Transverse colon (tissue), 4 donors: ENCODE results near the gene C19orf25. TPM values are rescaled to one million over a fixed set of nuclear protein-coding genes. Genes with fewer than 3 reads are reported as not detected.

Experiments used
- DNase-seq: peaks from one replicate; pipeline ENCODE4 v3.0.0-alpha.2; 2019
- H3K27ac ChIP-seq, 4 donors: fragments of 200-600 bp; sonication (generic); 2 replicates each; pipeline ENCODE4 v1.5.1; 2016 to 2018; ENCODE audit warnings: inconsistent platforms in 4 of 4
- H3K27me3 ChIP-seq: fragments of 200-600 bp; sonication (generic); 2 replicates; pipeline ENCODE4 v1.5.1; 2017; ENCODE audit warnings: inconsistent platforms
- H3K36me3 ChIP-seq, 4 donors: fragments of 200-600 bp; sonication (generic); 2 replicates each; pipeline ENCODE4 v1.5.1; 2017 to 2019; ENCODE audit warnings: inconsistent platforms in 4 of 4
- H3K4me1 ChIP-seq, 4 donors: fragments of 200-600 bp; sonication (generic); 2 replicates each; pipeline ENCODE4 v1.5.1; 2017 to 2020; ENCODE audit warnings: inconsistent platforms in 4 of 4
- H3K4me3 ChIP-seq, 4 donors: fragments of 200-600 bp; sonication (generic); 1 replicate in 1 of 4; 2 replicates in 3 of 4; pipeline versions ENCODE4 v1.5.1 to v1.6.1; 2017 to 2019; ENCODE audit warnings: inconsistent platforms in 4 of 4
- H3K9me3 ChIP-seq, 2 donors: fragments of 200-600 bp; sonication (generic); 2 replicates each; pipeline ENCODE4 v1.5.1; 2017 to 2019; ENCODE audit warnings: inconsistent platforms in 2 of 2
- CTCF ChIP-seq, 5 experiments: fragments of 200-600 bp in 3 of 5; fragments of 450-650 bp in 2 of 5; sonication (generic) in 3 of 5; IDR thresholded peaks; 1 replicate in 2 of 5; 2 replicates in 3 of 5; pipeline ENCODE4 v1.5.1; 2016 to 2017; ENCODE audit warnings: antibody characterized with exemption in 5 of 5, inconsistent platforms in 3 of 5, mild to moderate bottlenecking in 2 of 5, moderate library complexity in 1 of 5
- EP300 ChIP-seq: sonication (generic); formaldehyde crosslinking; IDR thresholded peaks from one replicate; pipeline ENCODE4 v1.6.1; 2017; ENCODE audit warnings: antibody characterized with exemption, low read depth
- POLR2A ChIP-seq: fragments of 450-650 bp; IDR thresholded peaks from one replicate; pipeline ENCODE4 v1.6.1; 2016; ENCODE audit warnings: antibody characterized with exemption, mild to moderate bottlenecking, moderate library complexity
- POLR2AphosphoS5 ChIP-seq, 3 donors: sonication (generic); formaldehyde crosslinking; IDR thresholded peaks; one replicate each; pipeline ENCODE4 v1.6.1; 2016; ENCODE audit warnings: antibody characterized with exemption in 3 of 3
- WGBS, 2 donors: methylation state at CpG; one replicate each; pipeline ENCODE4 v1.1.5; 2018; ENCODE audit warnings: low coverage in 1 of 2; 5-methylcytosine and 5-hydroxymethylcytosine counted together
- in situ Hi-C, 4 donors: fragments of 200-750 bp; cut with MboI; loops; one replicate each; pipeline versions ENCODE4 v1.15.0 to v1.15.1; 2017; ENCODE audit warnings: low sequenced_read_pairs in 3 of 4, low pct_ligation_motif_present in 1 of 4, low pct_unique_long_range_greater_than_20kb in 1 of 4
- intact Hi-C: fragments of 100-400 bp; cut with DNase I; formaldehyde crosslinking; loops from one replicate; pipeline ENCODE4 v1.15.1; 2023; ENCODE audit warnings: low total_unique reads
- total RNA-seq, 4 donors: library from RNA; depleted of rRNA; stranded (reverse); fragments of >200 nt; gene quantifications; one replicate each; pipeline ENCODE4 v1.1.0, GENCODE V29; 2016

C19orf25 gene
- total RNA-seq, 4 donors from 2014 or later: 36.2 to 89.2 (median 46.0) TPM

GRCh38 chr19:1508507-1508856 lies 29.5 kb upstream of the C19orf25 start:
- Histone ChIP-seq H3K36me3 (no peaks in the 10 kb centered on the region), H3K4me1 (peaks cover 4 to 23% (median 13%) of the 10 kb centered on the region in 4 donors), H3K27me3 (peaks cover 51% of the 10 kb centered on the region), H3K9me3 (no peaks in the 10 kb centered on the region), H3K27ac (peak overlapping the region; percentile 63 to 87 (median 80)), H3K4me3 (peak overlapping the region in 2 of 4 donors; percentile 23 to 38)
- in situ Hi-C loops (no loop called here), intact Hi-C loops (no loop called here)
- DNase-seq: no peak
- WGBS, 2 donors: 43 to 100% methylated on average over 1 to 12 of the region's 12 CpGs
- TF ChIP-seq POLR2AphosphoS5 (IDR thresholded peaks at IDR 0.05): no peak
- TF ChIP-seq CTCF (IDR thresholded peaks at IDR 0.05): no peak
- no peak for TF ChIP-seq EP300
- TF ChIP-seq POLR2A: no peak

GRCh38 chr19:1507763-1508506 lies 28.9 kb upstream of the C19orf25 start:
- intact Hi-C loops (no loop called here), in situ Hi-C loops (no loop called here)
- Histone ChIP-seq H3K36me3 (no peaks in the 10 kb centered on the region), H3K27me3 (peaks cover 54% of the 10 kb centered on the region), H3K9me3 (no peaks in the 10 kb centered on the region), H3K27ac (peak overlapping the region; percentile 63 to 87 (median 80)), H3K4me3 (peak overlapping the region in 3 of 4 donors; percentile 23 to 39 (median 38)), H3K4me1 (peaks cover 0 to 25% (median 14%) of the 10 kb centered on the region in 4 donors)
- DNase-seq: peak; percentile 93
- 0 to 9% methylated on average over 2 to 40 of the region's 46 CpGs for WGBS, 2 donors
- peak in 1 of 3 donors; percentile 16 for TF ChIP-seq POLR2AphosphoS5 (IDR thresholded peaks at IDR 0.05)
- no peak for TF ChIP-seq POLR2A
- TF ChIP-seq CTCF (IDR thresholded peaks at IDR 0.05): no peak

- no peak for TF ChIP-seq POLR2AphosphoS5 (IDR thresholded peaks at IDR 0.05)
- TF ChIP-seq POLR2A: no peak
- no peak for TF ChIP-seq EP300
- 68% methylated on average over 19 of the region's 23 CpGs; no CpG with 5 or more reads in 1 of the 2 donors for WGBS, 2 donors
- Histone ChIP-seq H3K27me3 (peaks cover 55% of the 10 kb centered on the region), H3K27ac (peak overlapping the region; percentile 63 to 87 (median 80)), H3K4me3 (no peak overlapping the region), H3K9me3 (no peaks in the 10 kb centered on the region), H3K4me1 (peaks cover 0 to 20% (median 11%) of the 10 kb centered on the region in 4 donors), H3K36me3 (no peaks in the 10 kb centered on the region)
- no peak for DNase-seq
- in situ Hi-C loops: no loop called here
- intact Hi-C loops: no loop called here
Measured at GRCh38 chr19:1507192-1507660, 28.2 kb upstream of the C19orf25 start.

GRCh38 chr19:1505991-1506881 lies 27.2 kb upstream of the C19orf25 start:
- intact Hi-C loops: no loop called here
- DNase-seq: no peak
- WGBS, 2 donors: 80 to 86% methylated on average over 1 to 45 of the region's 45 CpGs

GRCh38 chr19:1505012-1505411 lies 26.0 kb upstream of the C19orf25 start:
- Histone ChIP-seq H3K27ac (no peak overlapping the region), H3K27me3 (peaks cover 49% of the 10 kb centered on the region), H3K9me3 (no peaks in the 10 kb centered on the region), H3K4me1 (peaks cover 0 to 17% (median 9%) of the 10 kb centered on the region in 4 donors), H3K4me3 (no peak overlapping the region), H3K36me3 (no peaks in the 10 kb centered on the region)
- intact Hi-C loops (no loop called here), in situ Hi-C loops (no loop called here)
- 62 to 64% methylated on average over 7 to 8 of the region's 8 CpGs for WGBS, 2 donors
- TF ChIP-seq POLR2AphosphoS5 (IDR thresholded peaks at IDR 0.05): no peak
- TF ChIP-seq CTCF (IDR thresholded peaks at IDR 0.05): no peak
- no peak for TF ChIP-seq POLR2A
- no peak for TF ChIP-seq EP300
- DNase-seq: no peak

More at GRCh38 chr19:1505991-1506881, 27.2 kb upstream of the C19orf25 start:
- H3K4me1 ChIP-seq: peaks cover 0 to 17% (median 9%) of the 10 kb centered on the region in 4 donors
- no peaks in the 10 kb centered on the region for H3K9me3 ChIP-seq
- peaks cover 55% of the 10 kb centered on the region for H3K27me3 ChIP-seq
- in situ Hi-C loops: no loop called here
- no peak overlapping the region for H3K27ac ChIP-seq
- H3K36me3 ChIP-seq: no peaks in the 10 kb centered on the region
- TF ChIP-seq POLR2AphosphoS5 (IDR thresholded peaks at IDR 0.05) (no peak), EP300 (no peak)
- H3K4me3 ChIP-seq: no peak overlapping the region
